HepG2 (cell line): Measurements from ENCODE around the gene LRP5. TPM values are rescaled to one million over a fixed set of nuclear protein-coding genes. Genes with fewer than 3 reads are reported as not detected.

Source experiments
- AFF4 ChIP-seq: sonication (generic); formaldehyde crosslinking; IDR thresholded peaks from 2 replicates; pipeline ENCODE4 v1.4.0; 2020; ENCODE audit warnings: missing genetic modification reagents
- BORCS8-MEF2B ChIP-seq: sonication (generic); formaldehyde crosslinking; IDR thresholded peaks from 2 replicates; pipeline ENCODE4 v1.8.0; 2022; ENCODE audit warnings: mild to moderate bottlenecking, missing genetic modification reagents
- E2F2 ChIP-seq: sonication (generic); formaldehyde crosslinking; IDR thresholded peaks from 2 replicates; pipeline ENCODE4 v1.4.0; 2020; ENCODE audit warnings: missing genetic modification reagents, borderline replicate concordance
- KDM3A ChIP-seq: IDR thresholded peaks from 2 replicates; pipeline ENCODE4 v1.6.1; 2018; ENCODE audit warnings: low read depth, missing compliant biosample characterization
- NFIB ChIP-seq: sonication (generic); formaldehyde crosslinking; IDR thresholded peaks from 2 replicates; pipeline ENCODE4 v1.9.0; 2021; ENCODE audit warnings: missing genetic modification reagents, mild to moderate bottlenecking, borderline replicate concordance
- NKX3-1 ChIP-seq: sonication (generic); formaldehyde crosslinking; IDR thresholded peaks from 2 replicates; pipeline ENCODE4 v1.5.0; 2020; ENCODE audit warnings: missing genetic modification reagents
- POLR2AphosphoS2 ChIP-seq: IDR thresholded peaks from 2 replicates; pipeline ENCODE4 v1.6.1; 2011; ENCODE audit warnings: low read depth, low read length, improper control_type of control experiment
- POLR2AphosphoS5 ChIP-seq: IDR thresholded peaks from 2 replicates; pipeline ENCODE4 v1.6.1; 2012; ENCODE audit warnings: low read depth, low read length
- RARG ChIP-seq: sonication (generic); formaldehyde crosslinking; IDR thresholded peaks from 2 replicates; pipeline ENCODE4 v1.4.0; 2020; ENCODE audit warnings: low read depth, mild to moderate bottlenecking, missing genetic modification reagents
- SRSF1 ChIP-seq: fragments of 200-400 bp; formaldehyde crosslinking; optimal IDR thresholded peaks from 2 replicates; pipeline ENCODE3; 2017; ENCODE audit warnings: mild to moderate bottlenecking, low read depth, low read length, moderate library complexity
- ZBTB40 ChIP-seq, 2 experiments: fragments of 450-650 bp in 1 of 2; sonication (generic) in 1 of 2; formaldehyde crosslinking in 1 of 2; IDR thresholded peaks; 2 replicates each; pipeline versions ENCODE4 v1.6.1 to v1.8.0; 2016 to 2022; ENCODE audit warnings: antibody characterized with exemption in 1 of 2, mild to moderate bottlenecking in 1 of 2, missing genetic modification reagents in 1 of 2
- ZNF143 ChIP-seq: sonication (generic); formaldehyde crosslinking; IDR thresholded peaks from 2 replicates; pipeline ENCODE4 v1.4.0; 2020; ENCODE audit warnings: missing genetic modification reagents
- polyA plus RNA-seq, 8 experiments: library from polyadenylated mRNA; depleted of rRNA in 3 of 8; stranded (reverse) in 7 of 8; unstranded in 1 of 8; fragments of >200 nt; fragmentation: Illumina TruSeq in 4 of 8; extraction: Trizol in 4 of 8; gene quantifications; 2 replicates each; pipeline versions ENCODE4 v1.2.1 to v1.2.3, GENCODE V29; 2011 to 2016; ENCODE audit warnings: low read depth in 4 of 8, missing spikeins in 1 of 8, mixed read lengths in 1 of 8; ENCODE audit not compliant: insufficient read depth in 1 of 8
- total RNA-seq, 5 experiments: library from RNA; depleted of rRNA; stranded (reverse); fragments of >200 nt; fragmentation: Illumina TruSeq; extraction: Trizol; gene quantifications; 2 replicates each; pipeline ENCODE4 v1.2.3, GENCODE V29; 2016; ENCODE audit warnings: low read depth in 1 of 5

LRP5 gene
- total and polyA plus RNA-seq, 2 of the 13 experiments (the other 11 are each of a cell fraction or from before 2014, with no cell fraction given) = 40.4 to 64.0 TPM

DNA sequence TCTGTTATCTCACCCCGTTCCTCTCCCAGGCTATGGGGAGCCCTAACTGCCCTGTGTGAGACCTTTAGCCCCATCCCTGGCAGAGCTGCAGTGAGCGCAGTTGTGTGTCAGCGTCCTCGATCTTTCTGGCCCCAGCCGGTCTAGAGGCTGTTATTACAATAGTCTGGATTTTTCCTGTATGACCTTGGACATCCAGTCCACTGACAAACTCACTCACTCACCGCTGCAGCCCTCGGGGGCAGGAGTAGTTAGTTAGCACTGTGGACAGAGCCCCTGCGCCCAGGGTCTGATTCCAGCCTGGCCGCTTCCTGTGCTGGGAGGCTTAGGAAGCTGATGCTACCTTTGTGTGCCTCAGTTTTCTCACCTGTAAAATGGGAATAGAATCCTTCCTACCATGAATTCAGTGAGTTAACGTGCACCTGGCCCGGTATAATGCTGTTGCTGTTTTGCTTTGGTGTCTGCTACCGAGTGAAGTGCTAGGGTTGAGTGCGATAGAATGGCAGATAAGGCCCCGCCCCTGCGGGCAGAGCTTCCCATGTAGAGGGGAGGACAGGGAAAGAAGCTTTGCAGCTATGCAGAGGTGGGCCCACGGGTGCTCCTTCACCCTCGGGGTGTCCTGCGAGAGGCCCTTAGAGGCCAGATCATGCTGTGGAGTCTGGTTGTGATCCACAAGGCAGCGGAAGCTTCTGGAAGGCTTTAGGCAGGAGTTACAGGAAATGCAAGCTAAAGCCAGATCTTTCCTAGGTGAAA, 3.0 kb downstream of the LRP5 start (continued):
- TF ChIP-seq ZBTB40 (IDR thresholded peaks at IDR 0.05) (no peak), ZBTB40 (CRISPR knock-in tag; IDR thresholded peaks at IDR 0.05) (peak; percentile 40; the same call in 1 of the 2 replicates), ZNF143 (CRISPR knock-in tag) (no peak), KDM3A (CRISPR knock-in tag) (0 out of 2 replicates have a peak, but pooled peaks have one; percentile 39), BORCS8-MEF2B (CRISPR knock-in tag) (no peak; the same call in 1 of the 2 replicates), E2F2 (CRISPR knock-in tag) (no peak), NFIB (CRISPR knock-in tag) (no peak), NKX3-1 (no peak), AFF4 (CRISPR knock-in tag) (peak; percentile 92), SRSF1 (no peak), POLR2AphosphoS5 (peak; percentile 84), RARG (CRISPR knock-in tag) (no peak), POLR2AphosphoS2 (peak; percentile 84; the same call in 1 of the 2 replicates)
